Non-pigmented ciliary epithelial cell (primary cell): Measurements from ENCODE around the gene HOOK2.

ENCODE experiments used
- DNase-seq: peaks from one replicate; pipeline ENCODE4 v3.0.0-alpha.2; 2010; ENCODE audit warnings: low read depth

Gene HOOK2

GRCh38 chr19:12782424-12783290 is 7.3 kb upstream of the HOOK2 start:
- no peak for DNase-seq

GRCh38 chr19:12782174-12782423 is 6.7 kb upstream of the HOOK2 start:
- DNase-seq = no peak

GRCh38 chr19:12779162-12779993 is 4.0 kb upstream of the HOOK2 start:
- DNase-seq = no peak

- DNase-seq = no peak
Observed at GRCh38 chr19:12778905-12779161, 3.5 kb upstream of the HOOK2 start.

- no peak for DNase-seq
Observed at GRCh38 chr19:12778017-12778904, 2.9 kb upstream of the HOOK2 start.

- DNase-seq = no peak
Observed at GRCh38 chr19:12777217-12778016, 2.1 kb upstream of the HOOK2 start.

GRCh38 chr19:12773571-12773970 is 1.8 kb downstream of the HOOK2 start:
- DNase-seq = no peak

- no peak for DNase-seq
Observed at GRCh38 chr19:12772323-12772722, 3.0 kb downstream of the HOOK2 start.

GRCh38 chr19:12770922-12771321 is 4.4 kb downstream of the HOOK2 start:
- no peak for DNase-seq

GRCh38 chr19:12769689-12770088 is 5.7 kb downstream of the HOOK2 start:
- no peak for DNase-seq

- DNase-seq = no peak
Observed at GRCh38 chr19:12767666-12768065, 7.7 kb downstream of the HOOK2 start.

GRCh38 chr19:12767150-12767549 is 8.2 kb downstream of the HOOK2 start:
- no peak for DNase-seq

- no peak for DNase-seq
Observed at GRCh38 chr19:12766051-12766521, 9.3 kb downstream of the HOOK2 start.

GRCh38 chr19:12764698-12765097 is 10.7 kb downstream of the HOOK2 start:
- DNase-seq = no peak

GRCh38 chr19:12763100-12763499 is 12.3 kb downstream of the HOOK2 start:
- no peak for DNase-seq

GRCh38 chr19:12759686-12760085 is 15.7 kb downstream of the HOOK2 start:
- no peak for DNase-seq

- DNase-seq = no peak
Observed at GRCh38 chr19:12757544-12758274, 17.6 kb downstream of the HOOK2 start.

- no peak for DNase-seq
Observed at GRCh38 chr19:12756150-12756883, 19.0 kb downstream of the HOOK2 start.

GRCh38 chr19:12754465-12755196 is 20.7 kb downstream of the HOOK2 start:
- no peak for DNase-seq
